MM.1S (cell line): ENCODE results near the gene RRAD.

Source experiments
- CTCF ChIP-seq: fragments of 300-600 bp; sonication (generic); IDR thresholded peaks from 2 replicates; pipeline ENCODE4 v1.5.1; 2016; ENCODE audit warnings: antibody characterized with exemption, low read length, mixed read lengths
- EZH2 ChIP-seq: fragments of 300-600 bp; sonication (generic); optimal IDR thresholded peaks from 2 replicates; pipeline ENCODE3; 2017; ENCODE audit warnings: low read depth, mild to moderate bottlenecking, antibody characterized with exemption, low read length, mixed read lengths

DNA sequence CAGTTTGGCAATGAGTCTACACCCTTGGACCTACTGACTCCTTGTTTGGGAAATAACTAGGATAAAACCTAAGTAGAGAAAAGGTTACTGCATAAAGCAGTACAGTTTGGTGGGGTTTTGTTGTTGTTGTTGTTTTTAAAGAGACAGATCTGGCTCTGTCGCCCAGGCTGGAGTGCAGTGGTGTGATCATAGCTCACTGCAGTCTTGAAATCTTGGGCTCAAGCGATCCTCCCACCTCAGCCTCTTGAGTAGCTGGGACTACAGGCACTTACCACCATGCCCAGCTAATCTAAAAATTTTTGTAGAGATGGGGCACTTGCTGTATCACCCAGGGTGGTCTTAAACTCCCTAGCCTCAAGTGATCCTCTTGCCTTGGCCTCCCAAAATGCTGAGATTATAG lies 43.8 kb downstream of the RRAD start:
- no peak for TF ChIP-seq CTCF
- no peak for TF ChIP-seq EZH2
